Ishikawa (cell line): Measurements from ENCODE around the gene ZMIZ1.

Source experiments
- CEBPB ChIP-seq: IDR thresholded peaks from 2 replicates; pipeline ENCODE4 v1.6.1; 2012
- CREB1 ChIP-seq: IDR thresholded peaks from 2 replicates; pipeline ENCODE4 v1.6.1; 2012; ENCODE audit warnings: low read depth
- EGR1 ChIP-seq: IDR thresholded peaks from 2 replicates; pipeline ENCODE4 v1.6.1; 2012
- EP300 ChIP-seq: IDR thresholded peaks from 2 replicates; pipeline ENCODE4 v1.6.1; 2012; ENCODE audit warnings: borderline replicate concordance
- FOXM1 ChIP-seq: IDR thresholded peaks from 2 replicates; pipeline ENCODE4 v1.6.1; 2012; ENCODE audit warnings: low read depth, borderline replicate concordance
- NFIC ChIP-seq: IDR thresholded peaks from 2 replicates; pipeline ENCODE4 v1.6.1; 2012
- RAD21 ChIP-seq: IDR thresholded peaks from 2 replicates; pipeline ENCODE4 v1.6.1; 2012; ENCODE audit warnings: low read depth
- TAF1 ChIP-seq: IDR thresholded peaks from 2 replicates; pipeline ENCODE4 v1.6.1; 2012; ENCODE audit warnings: low read depth, mild to moderate bottlenecking
- TCF12 ChIP-seq: IDR thresholded peaks from 2 replicates; pipeline ENCODE4 v1.6.1; 2012; ENCODE audit warnings: low read depth
- TEAD4 ChIP-seq: IDR thresholded peaks from 2 replicates; pipeline ENCODE4 v1.6.1; 2012
- YY1 ChIP-seq: IDR thresholded peaks from 2 replicates; pipeline ENCODE4 v1.6.1; 2012; ENCODE audit warnings: low read depth
- ZBTB7A ChIP-seq: IDR thresholded peaks from 2 replicates; pipeline ENCODE4 v1.6.1; 2012; ENCODE audit warnings: low read depth
- TF ChIP-seq, protein P1 (sequence below): IDR thresholded peaks from 2 replicates; pipeline ENCODE4 v1.6.1; 2012
- TF ChIP-seq, protein P2 (sequence below): IDR thresholded peaks from 2 replicates; pipeline ENCODE4 v1.6.1; 2012; ENCODE audit warnings: low read depth, mild to moderate bottlenecking
- TF ChIP-seq, protein P3 (sequence below): IDR thresholded peaks from 2 replicates; pipeline ENCODE4 v1.6.1; 2012

ZMIZ1 gene

GRCh38 chr10:79163666-79163975 lies 94.9 kb downstream of the ZMIZ1 start:
- TF ChIP-seq, protein P1, sequence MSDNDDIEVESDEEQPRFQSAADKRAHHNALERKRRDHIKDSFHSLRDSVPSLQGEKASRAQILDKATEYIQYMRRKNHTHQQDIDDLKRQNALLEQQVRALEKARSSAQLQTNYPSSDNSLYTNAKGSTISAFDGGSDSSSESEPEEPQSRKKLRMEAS, result no peak
- TF ChIP-seq FOXM1 (no peak), NFIC (no peak), TEAD4 (no peak), YY1 (no peak), ZBTB7A (no peak), TCF12 (no peak), RAD21 (no peak), TAF1 (no peak), CEBPB (no peak), EGR1 (no peak), EP300 (no peak)
- TF ChIP-seq, protein P2, sequence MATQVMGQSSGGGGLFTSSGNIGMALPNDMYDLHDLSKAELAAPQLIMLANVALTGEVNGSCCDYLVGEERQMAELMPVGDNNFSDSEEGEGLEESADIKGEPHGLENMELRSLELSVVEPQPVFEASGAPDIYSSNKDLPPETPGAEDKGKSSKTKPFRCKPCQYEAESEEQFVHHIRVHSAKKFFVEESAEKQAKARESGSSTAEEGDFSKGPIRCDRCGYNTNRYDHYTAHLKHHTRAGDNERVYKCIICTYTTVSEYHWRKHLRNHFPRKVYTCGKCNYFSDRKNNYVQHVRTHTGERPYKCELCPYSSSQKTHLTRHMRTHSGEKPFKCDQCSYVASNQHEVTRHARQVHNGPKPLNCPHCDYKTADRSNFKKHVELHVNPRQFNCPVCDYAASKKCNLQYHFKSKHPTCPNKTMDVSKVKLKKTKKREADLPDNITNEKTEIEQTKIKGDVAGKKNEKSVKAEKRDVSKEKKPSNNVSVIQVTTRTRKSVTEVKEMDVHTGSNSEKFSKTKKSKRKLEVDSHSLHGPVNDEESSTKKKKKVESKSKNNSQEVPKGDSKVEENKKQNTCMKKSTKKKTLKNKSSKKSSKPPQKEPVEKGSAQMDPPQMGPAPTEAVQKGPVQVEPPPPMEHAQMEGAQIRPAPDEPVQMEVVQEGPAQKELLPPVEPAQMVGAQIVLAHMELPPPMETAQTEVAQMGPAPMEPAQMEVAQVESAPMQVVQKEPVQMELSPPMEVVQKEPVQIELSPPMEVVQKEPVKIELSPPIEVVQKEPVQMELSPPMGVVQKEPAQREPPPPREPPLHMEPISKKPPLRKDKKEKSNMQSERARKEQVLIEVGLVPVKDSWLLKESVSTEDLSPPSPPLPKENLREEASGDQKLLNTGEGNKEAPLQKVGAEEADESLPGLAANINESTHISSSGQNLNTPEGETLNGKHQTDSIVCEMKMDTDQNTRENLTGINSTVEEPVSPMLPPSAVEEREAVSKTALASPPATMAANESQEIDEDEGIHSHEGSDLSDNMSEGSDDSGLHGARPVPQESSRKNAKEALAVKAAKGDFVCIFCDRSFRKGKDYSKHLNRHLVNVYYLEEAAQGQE, result no peak
- TF ChIP-seq, protein P3, sequence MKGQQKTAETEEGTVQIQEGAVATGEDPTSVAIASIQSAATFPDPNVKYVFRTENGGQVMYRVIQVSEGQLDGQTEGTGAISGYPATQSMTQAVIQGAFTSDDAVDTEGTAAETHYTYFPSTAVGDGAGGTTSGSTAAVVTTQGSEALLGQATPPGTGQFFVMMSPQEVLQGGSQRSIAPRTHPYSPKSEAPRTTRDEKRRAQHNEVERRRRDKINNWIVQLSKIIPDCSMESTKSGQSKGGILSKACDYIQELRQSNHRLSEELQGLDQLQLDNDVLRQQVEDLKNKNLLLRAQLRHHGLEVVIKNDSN, result no peak

DNA sequence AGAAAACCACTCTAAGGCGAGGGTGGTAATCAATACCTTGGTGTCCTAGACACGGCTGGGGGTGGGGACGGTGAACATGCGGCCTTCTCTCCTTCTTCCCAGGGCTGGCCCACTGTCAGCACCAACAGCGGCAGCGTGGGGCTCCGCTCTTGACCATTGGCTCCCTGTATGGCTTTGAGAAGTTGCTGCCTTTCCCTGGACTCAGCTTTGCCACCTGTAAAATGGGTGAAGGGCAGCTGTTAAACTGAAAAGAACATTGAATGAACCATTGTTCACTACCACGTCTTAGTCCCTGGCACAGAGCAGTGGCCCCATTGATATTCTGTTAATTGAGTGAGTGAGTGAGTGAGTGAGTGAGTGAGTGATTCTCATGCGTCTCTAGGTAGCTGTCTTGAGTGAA lies 95.3 kb downstream of the ZMIZ1 start:
- TF ChIP-seq RAD21 (no peak), TCF12 (no peak), TAF1 (no peak), EP300 (no peak)

- TF ChIP-seq TAF1, result no peak
- TF ChIP-seq EGR1, result no peak
- no peak for TF ChIP-seq TEAD4
Measured at GRCh38 chr10:79165070-79165778, 96.5 kb downstream of the ZMIZ1 start.

DNA sequence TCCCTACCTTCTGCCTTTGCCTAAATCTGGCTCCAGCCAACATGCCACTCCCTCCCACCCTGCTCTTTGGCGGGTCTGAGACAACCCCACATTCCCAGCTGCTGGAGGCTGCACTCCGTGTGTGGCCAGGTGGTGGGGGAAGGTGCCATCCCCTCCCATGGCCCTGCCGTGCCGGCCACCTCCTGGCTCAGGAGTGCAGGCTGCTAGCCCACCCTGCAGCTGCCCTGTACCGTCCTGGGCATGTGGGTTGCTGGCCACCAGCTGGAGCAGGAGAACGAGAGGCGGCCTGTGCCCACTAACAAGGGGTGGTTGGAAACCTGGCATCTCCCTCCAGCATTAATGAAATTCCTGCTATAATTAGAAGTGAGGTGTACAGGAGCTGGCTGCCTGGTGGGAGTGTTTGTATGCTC lies 97.6 kb downstream of the ZMIZ1 start:
- TF ChIP-seq RAD21 (no peak), CEBPB (no peak), TCF12 (no peak), NFIC (no peak), TAF1 (no peak), EGR1 (no peak), EP300 (no peak), CREB1 (no peak), ZBTB7A (no peak), YY1 (no peak), FOXM1 (no peak), TEAD4 (no peak)
- TF ChIP-seq, protein P1, result no peak
- TF ChIP-seq, protein P2, result no peak

DNA sequence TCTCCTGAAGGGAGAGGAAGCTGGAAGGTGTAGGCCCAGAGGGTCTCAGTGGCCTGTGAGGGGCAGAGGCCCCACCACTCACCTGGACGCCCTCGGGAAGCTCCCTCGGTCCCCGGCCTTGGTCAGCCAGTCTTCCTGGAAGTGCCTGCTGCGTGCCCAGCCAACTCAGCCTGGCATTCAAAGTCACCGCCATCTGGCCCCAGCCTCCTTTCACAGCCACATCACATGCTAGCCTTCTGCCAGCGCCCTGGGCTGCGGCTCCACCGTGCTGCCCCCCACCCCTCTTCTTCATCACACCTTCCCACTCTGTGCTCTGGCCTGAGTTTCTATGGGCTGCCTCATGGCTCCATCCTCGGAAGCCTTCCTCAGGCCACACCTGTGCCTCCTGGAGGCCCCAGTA lies 98.0 kb downstream of the ZMIZ1 start:
- TF ChIP-seq CEBPB (no peak), ZBTB7A (no peak), TEAD4 (no peak), TCF12 (no peak), CREB1 (no peak), NFIC (no peak), RAD21 (no peak), TAF1 (no peak), EGR1 (no peak), EP300 (no peak), FOXM1 (no peak), YY1 (no peak)
- TF ChIP-seq, protein P2, result no peak
- TF ChIP-seq, protein P3, result no peak
- TF ChIP-seq, protein P1, result no peak
